ENCODE data around the gene BACH1. TPM values are rescaled to one million over a fixed set of nuclear protein-coding genes. Genes with fewer than 3 reads are reported as not detected.

Gene BACH1
- total and polyA plus RNA-seq, 4 experiments from 2014 or later: 19.1 to 49.0 (median 32.9) TPM

GRCh38 chr21:29394051-29394450, 95.3 kb downstream of the BACH1 start:
- DNase-seq: no peak
- Mint-ChIP-seq H3K36me3 (peaks cover 5 to 30% of the 10 kb centered on the region in 2 donors), H3K4me3 (no peak overlapping the region), H3K27me3 (no peaks in the 10 kb centered on the region), H3K9me3 (peaks cover 0 to 8% (median 5%) of the 10 kb centered on the region in 8 donors), H3K27ac (no peak overlapping the region), H3K4me1 (no peaks in the 10 kb centered on the region)
- intact Hi-C loops (cut with micrococcal nuclease): no loop called here
- POLR2A ChIA-PET (ENCODE audit: partially characterized antibody): no interaction called here
- no peak overlapping the region for H3K27ac ChIP-seq (ENCODE audit: low read depth, low read length)
- no peaks in the 10 kb centered on the region for H3K4me1 ChIP-seq (ENCODE audit: insufficient read depth, low read length)
- H3K4me3 ChIP-seq (ENCODE audit: low read length in 2 of 2): no peak overlapping the region
- H3K9me3 ChIP-seq (ENCODE audit: control insufficient read depth in 1 of 2, low read length in 2 of 2): no peaks in the 10 kb centered on the region
- no peaks in the 10 kb centered on the region for H3K36me3 ChIP-seq (ENCODE audit: insufficient read depth, low read length)
- CTCF ChIA-PET (ENCODE audit: partially characterized antibody): interaction anchor here (1.1 kb wide), 1 partner anchor 18 kb away, joined by 3 read pairs; no protein-coding TSS in a partner anchor
- H3K27me3 ChIP-seq (ENCODE audit: insufficient read depth, low read length): no peaks in the 10 kb centered on the region

Other genes starting within 250 kb of the BACH1 start
- gene CCT8, start 225.3 kb upstream of the BACH1 start, total RNA-seq: 100 to 1,000 TPM; 109 to 114 TPM
- gene CCT8, start 225.3 kb upstream of the BACH1 start, polyA plus RNA-seq: 100 to 1,000 TPM; 130 to 173 TPM
- gene MAP3K7CL, start 168.3 kb upstream of the BACH1 start, total RNA-seq: 10 to 100 TPM; 10.1 to 10.3 TPM
- 1 to 10 TPM; 2.8 to 4.7 TPM for gene MAP3K7CL, start 168.3 kb upstream of the BACH1 start, polyA plus RNA-seq

All from CD4-positive, alpha-beta memory T cell (primary cell).